HG03025 (cell line): Measurements from ENCODE around the gene SRSF7.
"Not testable (repeated sequence)": the region's sequence is repeated elsewhere in the genome, so short reads cannot be mapped to it uniquely, and the experiment has no call there.

Experiments
- ATAC-seq: cut with Tn5 transposase; IDR thresholded peaks from one replicate; pipeline ENCODE4 v1.9.1; 2021; ENCODE audit warnings: mild to moderate bottlenecking, moderate library complexity; ENCODE audit not compliant: unreplicated experiment, low FRiP score

The SRSF7 gene

GRCh38 chr2:38734299-38735058, 16.7 kb downstream of the SRSF7 start:
- ATAC-seq, result no peak

DNA sequence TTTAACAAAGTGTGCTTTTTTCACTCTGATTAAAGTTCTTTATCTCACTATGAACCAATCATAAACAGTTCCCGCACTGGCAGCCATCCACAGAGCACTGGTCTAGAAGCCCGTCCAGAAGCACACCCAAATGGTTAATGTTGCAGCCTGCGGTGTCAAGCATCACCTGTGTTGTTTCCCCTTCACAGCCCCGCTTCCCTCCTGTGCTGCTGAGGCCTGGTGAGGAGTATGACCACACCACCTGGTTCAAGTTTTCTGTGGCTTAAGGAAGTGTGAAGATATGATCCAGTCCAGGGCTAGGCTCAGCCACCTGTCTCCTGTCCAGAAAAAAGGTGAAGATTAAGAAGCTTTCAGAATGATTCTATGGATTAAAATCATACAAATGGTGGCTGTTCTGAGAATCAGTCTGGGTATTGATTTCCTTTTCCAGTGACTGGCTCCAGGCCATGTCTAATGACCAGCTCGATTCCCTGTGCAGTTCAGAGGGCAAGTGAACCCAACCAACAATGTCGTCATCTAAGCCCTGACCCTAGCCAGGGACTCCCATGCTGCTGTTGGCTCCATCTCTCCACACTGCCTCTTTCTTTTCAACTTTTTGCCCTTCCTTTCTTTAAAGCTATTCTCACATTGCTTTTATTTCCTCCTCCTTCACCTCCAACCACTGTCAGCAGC, 17.7 kb downstream of the SRSF7 start:
- ATAC-seq, result no peak

- no peak for ATAC-seq
These were observed 19.4 kb downstream of the SRSF7 start for GRCh38 chr2:38731684-38732221.

DNA sequence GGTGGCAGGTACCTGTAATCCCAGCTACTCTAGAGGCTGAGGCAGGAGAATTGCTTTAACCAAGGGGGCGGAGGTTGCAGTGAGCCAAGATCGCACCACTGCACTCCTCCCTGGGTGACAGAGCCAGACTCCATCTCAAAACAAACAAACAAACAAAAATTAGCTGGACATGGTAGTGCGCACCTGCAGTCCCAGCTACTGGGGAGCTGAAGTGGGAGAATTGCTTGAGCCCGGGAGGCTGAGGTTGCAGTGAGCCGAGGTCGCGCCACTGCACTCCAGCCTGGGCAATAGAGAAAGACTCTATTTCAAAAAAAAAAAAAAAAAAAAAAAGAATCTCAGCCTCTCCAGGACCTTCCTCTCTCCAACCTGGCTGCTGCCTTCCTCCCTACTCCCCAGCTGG, 20.1 kb downstream of the SRSF7 start:
- no peak for ATAC-seq

DNA sequence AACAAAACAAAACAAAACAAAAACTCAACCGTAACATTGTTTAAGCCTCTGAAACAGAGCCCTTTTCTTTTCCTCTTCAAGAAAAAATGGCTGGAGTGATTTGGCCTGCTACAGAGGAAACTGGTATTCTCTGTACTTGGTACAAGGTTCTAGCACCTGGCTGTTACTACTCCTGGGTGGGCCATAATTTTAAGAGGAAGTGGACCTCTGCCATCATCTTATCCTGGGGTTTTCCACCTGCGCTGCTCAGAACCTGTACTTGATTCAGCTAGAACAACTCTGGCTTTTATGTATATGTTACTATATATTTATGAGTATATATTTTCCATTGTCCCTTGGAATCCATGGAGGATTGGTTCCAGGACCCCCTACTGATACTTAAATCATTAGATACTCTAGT, 22.5 kb downstream of the SRSF7 start:
- ATAC-seq, result no peak

- ATAC-seq, result no peak
These were observed 23.5 kb downstream of the SRSF7 start for GRCh38 chr2:38727661-38728060.

DNA sequence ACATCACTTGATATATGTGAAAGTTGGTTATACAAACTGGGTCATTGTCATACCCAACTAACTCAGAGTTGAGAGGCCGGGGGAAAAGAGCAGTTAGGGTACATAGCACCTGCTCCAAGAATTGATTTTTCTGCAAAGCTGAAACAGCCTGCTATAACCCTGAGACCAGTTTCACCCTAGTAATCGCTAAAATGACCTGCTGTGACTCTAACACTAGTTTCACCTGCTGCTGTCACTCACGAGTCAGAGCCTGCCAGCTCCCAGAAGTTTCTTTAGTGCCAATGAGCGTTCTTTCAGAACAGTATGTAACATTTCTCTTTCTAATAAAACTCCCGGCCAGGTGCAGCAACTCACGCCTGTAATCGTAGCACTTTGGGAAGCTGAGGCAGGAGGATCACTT, 28.0 kb downstream of the SRSF7 start:
- ATAC-seq, result peak; percentile 61

DNA sequence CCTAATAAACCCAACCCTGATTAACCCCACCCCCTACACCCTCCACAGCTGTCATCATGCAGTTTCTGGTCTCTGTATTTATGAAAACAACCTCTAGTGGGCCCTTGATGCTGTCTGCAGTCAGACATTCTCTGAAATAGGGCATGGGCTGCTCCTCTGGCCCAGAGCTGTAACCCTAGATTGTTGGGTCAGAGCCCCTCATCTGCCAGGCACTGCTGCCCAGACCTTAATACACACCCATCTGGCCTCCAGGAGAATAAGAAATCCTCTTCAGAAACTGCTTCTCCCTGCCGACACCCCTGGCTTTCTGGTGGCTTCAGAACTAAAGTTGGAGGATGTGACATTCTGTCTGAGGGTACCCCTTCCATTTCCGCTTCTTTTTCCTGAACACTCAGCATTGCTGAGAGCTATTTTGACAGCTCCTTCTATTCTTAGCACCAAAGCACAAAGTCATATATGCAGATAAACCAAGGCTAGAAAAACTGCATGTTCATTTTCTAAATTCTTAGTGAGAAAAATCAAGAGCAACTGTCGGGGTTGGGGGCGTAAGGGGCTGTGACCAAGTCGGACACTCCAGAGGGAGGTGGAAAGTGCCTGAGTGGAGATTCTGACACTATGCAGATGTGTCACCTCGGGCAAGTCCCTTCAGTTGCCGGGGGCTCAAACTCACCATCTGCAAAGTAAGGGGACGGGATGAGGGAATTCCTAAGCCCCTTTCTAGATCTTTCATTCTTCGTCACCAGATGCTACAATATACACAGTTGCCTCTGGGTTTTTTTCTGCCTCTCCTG, 28.7 kb downstream of the SRSF7 start:
- peak; percentile 32 for ATAC-seq

DNA sequence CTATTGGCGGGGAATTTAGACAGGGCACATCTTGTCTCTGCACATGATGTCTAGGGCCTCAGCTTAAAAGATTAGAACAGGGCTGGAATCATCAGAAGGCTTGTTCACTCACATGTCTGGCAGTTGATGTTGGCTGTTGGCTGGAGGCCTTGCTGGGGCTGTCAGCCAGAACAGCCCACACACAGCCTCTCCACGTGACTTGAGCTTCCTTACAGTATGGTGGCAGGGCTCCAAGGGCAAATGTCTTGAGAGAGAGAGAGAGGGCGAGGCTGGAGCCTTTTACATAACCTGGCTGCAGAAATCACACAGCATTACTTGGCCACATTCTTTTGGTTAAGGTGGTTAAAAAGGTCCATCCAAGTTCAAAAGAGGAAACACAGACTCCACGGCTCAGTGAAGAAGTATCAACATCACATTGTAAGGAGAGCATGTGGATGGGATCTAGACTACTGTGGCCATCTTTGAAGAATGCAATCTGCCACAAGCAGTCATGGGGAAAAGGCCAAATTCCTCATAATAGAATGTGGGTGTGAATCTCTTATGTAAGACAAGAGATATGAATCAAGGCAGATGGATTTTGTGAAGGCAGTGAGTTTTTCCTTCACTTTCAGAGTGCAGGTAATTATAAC, 30.4 kb downstream of the SRSF7 start:
- no peak for ATAC-seq

DNA sequence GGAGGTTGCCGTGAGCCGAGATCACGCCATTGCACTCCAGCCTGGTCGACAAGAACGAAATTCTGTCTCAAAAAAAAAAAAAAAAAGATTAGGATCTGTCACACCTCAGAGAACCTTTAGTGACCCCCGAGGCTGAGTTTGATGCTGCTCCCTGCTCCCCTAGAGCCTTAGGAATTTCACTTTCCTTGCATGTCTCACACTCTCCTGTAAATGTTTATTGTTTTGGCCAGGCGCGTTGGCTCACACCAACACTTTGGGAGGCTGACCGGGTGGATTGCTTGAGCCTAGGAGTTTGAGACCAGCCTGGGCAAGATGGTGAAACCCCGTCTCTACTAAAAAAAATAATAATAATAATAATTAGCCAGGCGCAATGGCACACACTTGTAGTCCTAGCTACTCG, 31.5 kb downstream of the SRSF7 start:
- no peak for ATAC-seq

DNA sequence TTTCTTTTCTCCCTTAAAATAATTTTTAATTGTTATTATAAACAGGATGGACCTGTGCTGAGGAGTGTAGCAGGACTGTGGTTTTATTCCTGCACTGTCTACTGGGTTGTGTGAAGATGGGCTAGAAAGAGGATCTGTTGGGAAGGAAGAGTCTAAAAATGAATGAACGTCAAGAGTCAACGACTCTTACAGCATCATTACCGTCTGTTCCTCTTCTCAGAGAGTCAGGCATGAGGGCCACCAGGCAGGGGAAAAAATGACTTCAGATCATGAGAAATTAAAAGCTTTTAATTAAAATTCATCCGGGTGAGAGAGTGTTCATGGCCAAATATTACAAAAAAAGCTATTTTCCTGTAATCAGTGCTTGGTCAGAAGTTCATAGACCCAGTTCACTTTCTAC, 32.6 kb downstream of the SRSF7 start:
- no peak for ATAC-seq

GRCh38 chr2:38716185-38716584, 35.0 kb downstream of the SRSF7 start:
- ATAC-seq, result no peak

GRCh38 chr2:38714941-38715340, 36.2 kb downstream of the SRSF7 start:
- ATAC-seq, result not testable (repeated sequence)

DNA sequence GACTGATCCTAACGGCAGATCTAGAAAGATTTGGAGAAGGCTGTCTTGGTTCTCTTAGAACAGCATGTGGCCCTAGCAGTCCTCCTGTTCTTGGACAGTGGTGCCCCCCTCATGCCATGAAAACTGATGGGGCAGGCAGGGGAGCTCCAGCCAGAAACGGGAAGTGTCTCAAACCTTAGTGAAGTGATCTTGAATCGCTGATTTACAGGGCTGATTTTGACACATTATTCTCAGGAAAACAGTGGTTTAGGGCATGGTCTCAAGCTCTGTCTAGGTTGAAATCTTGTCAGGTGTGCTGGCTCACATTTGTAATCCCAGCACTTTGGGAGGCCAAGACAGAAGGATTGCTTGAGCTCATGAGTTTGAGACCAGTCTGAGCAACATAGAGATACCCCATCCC, 37.8 kb downstream of the SRSF7 start:
- ATAC-seq, result no peak

DNA sequence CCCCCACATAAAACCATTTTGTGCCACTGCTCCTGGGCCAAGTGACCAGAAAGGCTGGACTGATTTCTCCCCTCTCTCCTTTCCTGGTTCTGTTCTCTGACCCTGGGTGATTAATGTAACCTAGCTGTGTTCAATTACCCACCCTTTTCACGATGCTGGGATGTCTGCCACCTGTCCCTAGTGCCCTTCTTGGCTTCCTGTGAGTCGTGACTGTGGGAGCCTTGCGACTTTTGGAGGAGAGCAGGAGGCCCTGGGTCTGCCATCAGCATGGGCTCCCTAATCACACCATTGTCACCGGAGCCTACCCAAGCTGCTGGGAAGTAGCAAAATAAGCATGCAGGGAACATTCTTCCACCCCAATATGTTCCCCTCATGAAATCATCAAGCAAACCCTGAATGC, 38.3 kb downstream of the SRSF7 start:
- no peak for ATAC-seq

GRCh38 chr2:38712413-38712812, 38.7 kb downstream of the SRSF7 start:
- no peak for ATAC-seq

DNA sequence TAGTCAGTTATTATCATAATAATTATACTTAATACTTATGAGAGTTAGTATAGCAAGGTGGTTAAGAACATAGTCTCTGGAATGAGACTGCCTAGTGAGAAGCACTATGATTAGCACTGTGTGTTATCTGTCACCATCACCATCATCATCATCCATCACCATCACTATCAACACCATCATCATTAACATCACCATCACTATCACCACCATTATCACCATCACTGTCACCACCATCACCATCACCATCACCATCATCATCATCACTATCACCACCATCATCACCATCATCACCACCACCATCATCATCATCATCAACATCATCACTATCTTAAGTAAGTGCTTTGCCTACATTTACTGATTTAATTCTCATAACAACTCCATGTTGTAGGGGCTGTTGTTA, 39.6 kb downstream of the SRSF7 start:
- ATAC-seq, result no peak

DNA sequence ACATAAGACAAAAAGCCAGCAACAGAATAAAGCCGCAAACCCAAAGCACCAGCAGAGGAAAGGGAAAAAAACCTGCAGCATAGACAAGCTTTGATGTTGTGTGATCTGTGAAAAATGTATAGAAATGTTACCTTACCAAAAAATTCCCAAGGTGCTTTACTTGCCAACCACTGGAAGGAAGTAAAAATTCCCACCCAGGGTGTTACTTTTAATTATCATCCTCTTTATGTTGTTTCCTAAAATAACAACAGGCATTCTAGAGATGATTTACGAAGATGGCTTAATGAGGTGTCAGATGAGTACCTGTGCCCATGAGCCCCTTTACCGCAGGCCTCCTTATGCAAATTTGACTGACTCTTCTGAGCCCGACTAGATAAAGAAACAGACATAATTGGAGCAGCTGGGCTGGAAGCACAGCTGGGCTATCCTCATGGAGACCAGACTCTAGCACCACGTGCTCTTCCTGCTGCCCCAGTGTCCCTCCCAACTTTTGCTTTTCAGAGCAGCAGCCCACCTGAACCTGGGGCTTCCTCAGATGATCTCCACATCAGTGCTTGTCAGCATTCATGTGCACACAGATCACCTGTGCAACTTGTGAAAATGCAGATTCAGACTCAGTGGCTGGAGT, 41.5 kb downstream of the SRSF7 start:
- ATAC-seq, result no peak

- ATAC-seq, result no peak
These were observed 42.1 kb downstream of the SRSF7 start for GRCh38 chr2:38708900-38709566.

- not testable (repeated sequence) for ATAC-seq
These were observed 42.7 kb downstream of the SRSF7 start for GRCh38 chr2:38708491-38708890.
